ENCODE data around the gene USP46. TPM values are rescaled to one million over a fixed set of nuclear protein-coding genes. Genes with fewer than 3 reads are reported as not detected.

The USP46 gene
- total and polyA plus RNA-seq, 2 of the 8 experiments (the other 6 are each of a cell fraction or from before 2014, with no cell fraction given): 10.6 to 62.4 TPM

- no peak for TF ChIP-seq SRF (IDR thresholded peaks at IDR 0.05; ENCODE audit: low read depth, low read length)
- TF ChIP-seq ZNF274 (IDR thresholded peaks at IDR 0.05; ENCODE audit: borderline replicate concordance, extremely low read depth, low read length): no peak
- no peak for TF ChIP-seq CHD1 (IDR thresholded peaks at IDR 0.05; ENCODE audit: low read depth, low read length)
- TF ChIP-seq FOSL1 (IDR thresholded peaks at IDR 0.05; ENCODE audit: insufficient read depth, low read depth, low read length): no peak
- no peak for TF ChIP-seq YY1 (IDR thresholded peaks at IDR 0.05; ENCODE audit: low read depth, low read length)
- TF ChIP-seq JUND (IDR thresholded peaks at IDR 0.05; ENCODE audit: low read length): no peak
- no peak for TF ChIP-seq KDM1A (IDR thresholded peaks at IDR 0.05; ENCODE audit: borderline replicate concordance, low read length)
- TF ChIP-seq SIN3A (conservative IDR thresholded peaks at IDR 0.05 in 1 of 2, IDR thresholded peaks at IDR 0.05 in 1 of 2; ENCODE audit: low read depth in 1 of 2, low read length in 2 of 2): no peak
- no peak for TF ChIP-seq SIRT6 (IDR thresholded peaks at IDR 0.05; ENCODE audit: low read length)
- TF ChIP-seq CEBPB (IDR thresholded peaks at IDR 0.05; ENCODE audit: low read depth, low read length): no peak
- Histone ChIP-seq H3K36me3 (ENCODE audit: control insufficient read depth in 2 of 4, insufficient read depth in 4 of 4, low read length in 3 of 4) (peaks cover 0 to 2% (median 0%) of the 10 kb centered on the region in 4 experiments; a peak in 1 of 8 replicates), H2BK120ac (replicated peaks; ENCODE audit: low read depth, low read length) (no peak overlapping the region), H3K27me3 (replicated peaks in 1 of 4; ENCODE audit: control insufficient read depth in 3 of 4, extremely low read depth in 1 of 4, insufficient read depth in 3 of 4, low read length in 3 of 4) (no peaks in the 10 kb centered on the region), H3K18ac (ENCODE audit: extremely low read depth, low read length) (no peak overlapping the region), H2BK5ac (ENCODE audit: low read depth, low read length) (no peak overlapping the region), H2BK15ac (ENCODE audit: low read length) (no peak overlapping the region), H3K4me3 (ENCODE audit: extremely low read depth in 1 of 4, insufficient read depth in 2 of 4, low read depth in 3 of 4, low read length in 4 of 4) (no peak overlapping the region), H2BK20ac (ENCODE audit: low read length) (no peak overlapping the region), H3K23me2 (ENCODE audit: low read depth, low read length) (no peaks in the 10 kb centered on the region), H2BK12ac (ENCODE audit: low read depth, low read length) (no peak overlapping the region), H3K27ac (ENCODE audit: low read depth, low read length) (no peak overlapping the region), H2AK5ac (ENCODE audit: low read depth, low read length) (no peak overlapping the region), H3K9me3 (ENCODE audit: insufficient read depth in 2 of 2, low read depth in 1 of 2, low read length in 1 of 2) (no peaks in the 10 kb centered on the region), H4K20me1 (replicated peaks in 1 of 2; ENCODE audit: control insufficient read depth in 1 of 2, insufficient read depth in 2 of 2, low read length in 2 of 2) (peaks cover 12 to 31% of the 10 kb centered on the region in 2 experiments), H4K5ac (ENCODE audit: insufficient read length, low read depth, low read length) (no peak overlapping the region), H3K56ac (replicated peaks; ENCODE audit: insufficient read length, low read depth, low read length) (no peak overlapping the region), H4K91ac (replicated peaks; ENCODE audit: insufficient read length, low read length) (no peak overlapping the region), H3K23ac (ENCODE audit: insufficient read length) (no peak overlapping the region), H2AFZ (ENCODE audit: low read length) (no peak overlapping the region), H3K4me2 (ENCODE audit: insufficient read depth in 1 of 2, low read depth in 2 of 2, low read length in 2 of 2) (no peak overlapping the region), H3K4me1 (replicated peaks in 1 of 4; ENCODE audit: control insufficient read depth in 3 of 4, insufficient read depth in 4 of 4, low read length in 3 of 4) (peaks cover 0 to 11% (median 5%) of the 10 kb centered on the region in 4 experiments; a peak in 3 of 7 replicates), H3K79me1 (ENCODE audit: low read depth, low read length) (peaks cover 10% of the 10 kb centered on the region), H3K4ac (replicated peaks; ENCODE audit: insufficient read length, low read depth, low read length) (no peak overlapping the region), H3K14ac (ENCODE audit: insufficient read length) (no peak overlapping the region), H3K9ac (replicated peaks in 1 of 4; ENCODE audit: extremely low read depth in 1 of 4, low read depth in 3 of 4, low read length in 3 of 4) (no peak overlapping the region), H4K8ac (ENCODE audit: extremely low read depth, insufficient read depth, low read length) (no peak overlapping the region), H3K79me2 (ENCODE audit: control insufficient read depth in 1 of 2, insufficient read depth in 2 of 2, low read length in 2 of 2) (peaks cover 30 to 100% of the 10 kb centered on the region in 2 experiments)
- DNase-seq (ENCODE audit: low read depth in 1 of 2, low spot score in 2 of 2): no peak
- CTCF ChIA-PET (ENCODE audit: partially characterized antibody): interaction anchor here (1.3 to 1.5 kb wide), 2 partner anchors 22 to 328 kb away, joined by 4 read pairs; no protein-coding TSS in a partner anchor
- 100% methylated on average over 1 of the region's 1 CpG; no CpG with 5 or more reads in 1 of the 2 experiments for WGBS, 2 experiments (ENCODE audit: extremely low coverage in 1 of 2, insufficient coverage in 1 of 2, insufficient read length in 1 of 2, insufficient replicate concordance in 2 of 2, low coverage in 1 of 2, low lambda C conversion rate in 2 of 2, missing lambda C conversion rate in 1 of 2)
- no peak for FAIRE-seq
- POLR2A ChIA-PET (ENCODE audit: partially characterized antibody): interaction anchor here (0.5 to 2.6 kb wide), 10 partner anchors 9 to 74 kb away, joined by 3 to 10 read pairs (median 4); no protein-coding TSS in a partner anchor
These were observed 10.3 kb downstream of the USP46 start for GRCh38 chr4:52648836-52649235.
